GM12891 (cell line): ENCODE measurements around the gene ABCG4.

Experiments
- POLR2A ChIP-seq: IDR thresholded peaks from 2 replicates; pipeline ENCODE4 v1.6.1; 2011; ENCODE audit warnings: low read depth, low read length, control low read depth
- POLR2AphosphoS5 ChIP-seq: IDR thresholded peaks from 2 replicates; pipeline ENCODE4 v1.6.1; 2011; ENCODE audit warnings: low read depth, low read length, control low read depth

DNA sequence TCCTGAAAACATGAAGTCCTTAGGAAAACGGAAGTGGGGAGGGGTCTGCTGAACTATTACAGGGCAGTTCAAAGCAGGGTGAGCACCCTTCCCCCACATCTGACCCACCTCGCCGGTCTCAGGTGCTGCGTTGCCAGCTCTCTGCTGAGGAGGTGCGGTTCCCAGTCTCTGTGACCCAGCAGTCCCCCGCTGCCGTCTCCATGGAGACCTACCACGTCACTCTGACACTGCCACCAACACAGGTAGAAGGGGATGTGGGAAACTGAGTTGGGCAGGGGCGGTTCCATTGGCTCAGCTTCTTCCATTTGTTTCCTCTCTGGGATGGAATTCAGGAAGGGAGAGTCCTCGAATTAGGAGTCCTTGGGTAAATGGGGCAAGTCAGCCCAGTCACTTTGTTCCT, 38.4 kb upstream of the ABCG4 start:
- TF ChIP-seq POLR2A (no peak), POLR2AphosphoS5 (no peak)
